Liver (tissue), 3 donors: Measurements from ENCODE around the gene VPS26C.

Source experiments
- CTCF ChIP-seq: fragments of 150-350 bp; IDR thresholded peaks from 2 replicates; pipeline ENCODE4 v1.5.1; 2017; ENCODE audit warnings: improper control_type of control experiment, low read depth, low read length; ENCODE audit not compliant: missing input control
- MAX ChIP-seq: IDR thresholded peaks from 2 replicates; pipeline ENCODE4 v1.6.1; 2016; ENCODE audit warnings: antibody characterized with exemption
- RAD21 ChIP-seq, 2 donors: IDR thresholded peaks; 2 replicates each; pipeline ENCODE4 v1.6.1; 2016; ENCODE audit warnings: antibody characterized with exemption in 2 of 2, mild to moderate bottlenecking in 2 of 2
- REST ChIP-seq: IDR thresholded peaks from 2 replicates; pipeline ENCODE4 v1.6.1; 2016; ENCODE audit warnings: antibody characterized with exemption, mild to moderate bottlenecking
- TAF1 ChIP-seq: conservative IDR thresholded peaks from 2 replicates; pipeline ENCODE4 v1.6.1; 2016; ENCODE audit warnings: antibody characterized with exemption, mild to moderate bottlenecking
- YY1 ChIP-seq: IDR thresholded peaks from 2 replicates; pipeline ENCODE4 v1.6.1; 2016; ENCODE audit warnings: antibody characterized with exemption, mild to moderate bottlenecking
- TF ChIP-seq, protein P1 (sequence below): IDR thresholded peaks from 2 replicates; pipeline ENCODE4 v1.6.1; 2016; ENCODE audit warnings: antibody characterized with exemption
- donor health status: healthy.
- donor health status: healthy.

GRCh38 chr21:37278199-37278598, 11.1 kb upstream of the VPS26C start:
- TF ChIP-seq CTCF = no peak
- no peak for TF ChIP-seq RAD21 (IDR thresholded peaks at IDR 0.05)
- no peak for TF ChIP-seq MAX
- no peak for TF ChIP-seq TAF1
- TF ChIP-seq YY1 = no peak
- TF ChIP-seq REST = no peak
- TF ChIP-seq, protein P1, sequence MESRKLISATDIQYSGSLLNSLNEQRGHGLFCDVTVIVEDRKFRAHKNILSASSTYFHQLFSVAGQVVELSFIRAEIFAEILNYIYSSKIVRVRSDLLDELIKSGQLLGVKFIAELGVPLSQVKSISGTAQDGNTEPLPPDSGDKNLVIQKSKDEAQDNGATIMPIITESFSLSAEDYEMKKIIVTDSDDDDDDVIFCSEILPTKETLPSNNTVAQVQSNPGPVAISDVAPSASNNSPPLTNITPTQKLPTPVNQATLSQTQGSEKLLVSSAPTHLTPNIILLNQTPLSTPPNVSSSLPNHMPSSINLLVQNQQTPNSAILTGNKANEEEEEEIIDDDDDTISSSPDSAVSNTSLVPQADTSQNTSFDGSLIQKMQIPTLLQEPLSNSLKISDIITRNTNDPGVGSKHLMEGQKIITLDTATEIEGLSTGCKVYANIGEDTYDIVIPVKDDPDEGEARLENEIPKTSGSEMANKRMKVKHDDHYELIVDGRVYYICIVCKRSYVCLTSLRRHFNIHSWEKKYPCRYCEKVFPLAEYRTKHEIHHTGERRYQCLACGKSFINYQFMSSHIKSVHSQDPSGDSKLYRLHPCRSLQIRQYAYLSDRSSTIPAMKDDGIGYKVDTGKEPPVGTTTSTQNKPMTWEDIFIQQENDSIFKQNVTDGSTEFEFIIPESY = no peak
